ENCODE data around the gene MYBPHL. TPM values are rescaled to one million over a fixed set of nuclear protein-coding genes. Genes with fewer than 3 reads are reported as not detected.

The MYBPHL gene
- total and polyA plus RNA-seq, 2 experiments from 2014 or later, result 3.6 to 7.4 TPM

DNA sequence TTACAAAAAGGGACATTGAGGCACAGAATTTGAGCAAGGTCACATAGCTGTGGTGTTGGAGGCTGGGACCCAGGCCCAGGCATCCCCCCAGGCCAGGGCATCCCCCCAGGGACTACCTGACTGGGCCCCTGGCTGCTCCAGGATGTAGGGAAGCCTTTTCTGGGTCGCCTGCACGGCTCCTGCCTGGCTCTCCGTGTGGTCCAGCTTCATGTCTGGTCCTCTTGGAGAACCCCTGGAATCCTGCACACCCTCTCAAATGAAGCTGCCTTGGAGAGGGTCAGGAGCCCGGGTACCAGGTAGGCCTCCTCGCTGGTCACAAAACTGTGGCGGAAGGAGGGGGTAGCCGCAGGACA is 58.4 kb downstream of the MYBPHL start:
- Histone ChIP-seq H3K4me1 (ENCODE audit: insufficient read depth) (peaks cover 5% of the 10 kb centered on the region), H3K36me3 (replicated peaks; ENCODE audit: insufficient read depth, low read depth) (no peaks in the 10 kb centered on the region), H3K27ac (no peak overlapping the region), H3K79me2 (no peaks in the 10 kb centered on the region), H3K4me3 (no peak overlapping the region), H3K4me2 (no peak overlapping the region), H2AFZ (no peak overlapping the region), H3K27me3 (no peaks in the 10 kb centered on the region), H4K20me1 (ENCODE audit: insufficient read depth, poor library complexity, severe bottlenecking) (no peaks in the 10 kb centered on the region), H3K9me2 (replicated peaks; ENCODE audit: insufficient read depth) (no peaks in the 10 kb centered on the region), H3K9me3 (ENCODE audit: low read depth) (no peaks in the 10 kb centered on the region)
- no peak for DNase-seq (ENCODE audit: low spot score)
- TF ChIP-seq EZH2 (IDR thresholded peaks at IDR 0.05; ENCODE audit: borderline replicate concordance) (no peak), CTCF (IDR thresholded peaks at IDR 0.05; ENCODE audit: poor library complexity) (no peak), EZH2phosphoT487 (IDR thresholded peaks at IDR 0.05; ENCODE audit: low read depth, severe bottlenecking, unreplicated experiment) (no peak)
- WGBS (ENCODE audit: low lambda C conversion rate, missing lambda C conversion rate), result 91% methylated on average over 7 of the region's 7 CpGs

DNA sequence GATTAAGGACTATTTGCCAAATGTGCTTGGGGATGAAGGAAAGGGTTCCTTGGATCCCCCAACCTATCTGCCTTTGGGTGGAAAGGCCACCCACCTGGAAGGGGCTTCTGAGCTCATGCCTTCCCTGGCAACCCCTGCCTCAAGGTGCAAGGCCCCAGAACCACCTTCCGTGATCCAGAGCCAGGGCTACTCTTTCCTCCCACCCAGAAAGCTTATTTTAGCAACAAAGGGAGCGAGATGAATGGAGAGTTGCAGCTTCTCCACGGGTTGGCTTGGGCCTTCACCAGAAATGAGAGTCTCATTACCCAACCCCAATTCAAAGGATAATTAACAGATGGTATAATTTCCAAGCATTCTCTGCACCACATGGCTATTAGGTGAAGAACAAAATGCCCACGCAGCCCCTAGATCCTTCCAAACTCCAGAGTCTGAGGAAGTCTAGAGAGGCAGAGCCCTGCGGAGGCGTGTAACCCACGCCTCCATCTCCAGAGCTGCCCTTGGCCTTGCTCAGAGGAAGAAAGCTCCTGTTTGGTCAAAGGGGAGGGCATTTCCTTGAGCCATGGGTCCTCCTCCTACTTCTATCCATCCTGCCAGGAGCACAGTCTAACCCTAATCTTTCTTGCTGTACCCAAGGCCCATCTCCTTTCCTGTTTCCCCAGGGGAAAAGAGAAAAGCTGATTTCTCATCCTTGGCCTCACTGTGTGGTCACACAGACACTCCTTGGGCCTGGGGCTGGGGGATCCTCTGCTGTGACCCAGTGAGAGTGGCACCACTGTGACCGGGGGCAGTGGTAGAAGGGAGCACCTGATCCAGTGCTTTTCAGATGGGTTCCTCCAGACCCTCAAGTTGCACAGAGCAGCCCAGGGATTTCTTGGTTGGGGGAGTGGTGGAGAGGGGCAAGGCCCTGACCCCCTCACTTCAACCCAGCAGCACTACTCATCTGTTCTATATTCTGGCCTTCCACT is 59.1 kb downstream of the MYBPHL start:
- no peaks in the 10 kb centered on the region for H3K9me3 ChIP-seq (ENCODE audit: low read depth)
- no peak for DNase-seq (ENCODE audit: low spot score)
- H3K4me1 ChIP-seq (ENCODE audit: insufficient read depth), result peaks cover 5% of the 10 kb centered on the region
- WGBS (ENCODE audit: low lambda C conversion rate, missing lambda C conversion rate), result 85% methylated on average over 8 of the region's 8 CpGs
- H3K79me2 ChIP-seq, result no peaks in the 10 kb centered on the region
- no peaks in the 10 kb centered on the region for H3K36me3 ChIP-seq (replicated peaks; ENCODE audit: insufficient read depth, low read depth)
- H3K9me2 ChIP-seq (replicated peaks; ENCODE audit: insufficient read depth), result no peaks in the 10 kb centered on the region
- H3K4me2 ChIP-seq, result no peak overlapping the region
- H3K27ac ChIP-seq, result no peak overlapping the region
- no peaks in the 10 kb centered on the region for H4K20me1 ChIP-seq (ENCODE audit: insufficient read depth, poor library complexity, severe bottlenecking)
- no peak for TF ChIP-seq EZH2 (IDR thresholded peaks at IDR 0.05; ENCODE audit: borderline replicate concordance)
- H3K4me3 ChIP-seq, result no peak overlapping the region
- H3K27me3 ChIP-seq, result no peaks in the 10 kb centered on the region
- no peak overlapping the region for H2AFZ ChIP-seq

GRCh38 chr1:109246141-109246551 is 60.7 kb downstream of the MYBPHL start:
- peaks cover 11% of the 10 kb centered on the region for H3K4me1 ChIP-seq (ENCODE audit: insufficient read depth)
- H4K20me1 ChIP-seq (ENCODE audit: insufficient read depth, poor library complexity, severe bottlenecking), result no peaks in the 10 kb centered on the region
- WGBS (ENCODE audit: low lambda C conversion rate, missing lambda C conversion rate), result 91% methylated on average over 7 of the region's 7 CpGs
- H2AFZ ChIP-seq, result no peak overlapping the region
- H3K4me2 ChIP-seq, result no peak overlapping the region
- no peak for TF ChIP-seq EZH2phosphoT487 (IDR thresholded peaks at IDR 0.05; ENCODE audit: low read depth, severe bottlenecking, unreplicated experiment)
- TF ChIP-seq CTCF (IDR thresholded peaks at IDR 0.05; ENCODE audit: poor library complexity), result no peak
- no peak for TF ChIP-seq EZH2 (IDR thresholded peaks at IDR 0.05; ENCODE audit: borderline replicate concordance)
- no peak overlapping the region for H3K27ac ChIP-seq
- H3K9me3 ChIP-seq (ENCODE audit: low read depth), result no peaks in the 10 kb centered on the region
- no peaks in the 10 kb centered on the region for H3K36me3 ChIP-seq (replicated peaks; ENCODE audit: insufficient read depth, low read depth)
- no peak for DNase-seq (ENCODE audit: low spot score)
- H3K79me2 ChIP-seq, result no peaks in the 10 kb centered on the region
- H3K4me3 ChIP-seq, result no peak overlapping the region
- no peaks in the 10 kb centered on the region for H3K9me2 ChIP-seq (replicated peaks; ENCODE audit: insufficient read depth)
- H3K27me3 ChIP-seq, result no peaks in the 10 kb centered on the region

DNA sequence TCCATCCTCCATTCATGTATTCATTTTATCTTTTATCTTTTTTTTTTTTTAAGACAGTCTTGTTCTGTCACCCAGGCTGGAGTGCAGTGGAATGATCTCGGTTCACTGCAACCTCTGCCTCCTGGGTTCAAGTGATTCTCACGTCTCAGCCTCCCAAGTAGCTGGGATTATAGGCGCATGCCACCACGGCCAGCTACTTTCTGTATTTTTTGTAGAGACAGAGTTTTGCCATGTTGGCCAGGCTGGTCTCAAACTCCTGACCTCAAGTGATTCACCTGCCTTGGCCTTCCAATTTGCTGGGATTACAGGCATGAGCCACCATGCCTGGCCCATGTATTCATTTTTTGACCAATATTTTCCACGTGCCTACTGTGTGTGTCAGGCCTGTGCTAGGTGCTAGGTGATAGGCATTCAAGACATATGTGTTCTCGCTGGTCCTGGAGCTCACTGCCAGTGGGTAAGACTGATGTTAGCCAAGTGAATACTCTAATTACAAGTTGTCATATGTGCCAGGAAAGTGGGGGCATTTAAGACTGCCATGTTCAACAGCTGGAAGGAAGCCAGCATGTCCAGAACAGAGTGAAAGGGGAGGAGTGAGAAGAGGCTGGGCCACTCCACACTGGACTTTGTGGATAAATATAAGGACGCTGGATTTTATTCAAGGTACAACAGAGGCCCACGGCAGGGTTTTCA is 62.8 kb downstream of the MYBPHL start:
- TF ChIP-seq EZH2 (IDR thresholded peaks at IDR 0.05; ENCODE audit: borderline replicate concordance), result no peak
- no peak for TF ChIP-seq EZH2phosphoT487 (IDR thresholded peaks at IDR 0.05; ENCODE audit: low read depth, severe bottlenecking, unreplicated experiment)
- TF ChIP-seq CTCF (IDR thresholded peaks at IDR 0.05; ENCODE audit: poor library complexity), result no peak
- H3K4me2 ChIP-seq, result no peak overlapping the region
- H4K20me1 ChIP-seq (ENCODE audit: insufficient read depth, poor library complexity, severe bottlenecking), result no peaks in the 10 kb centered on the region
- no peaks in the 10 kb centered on the region for H3K79me2 ChIP-seq
- no peaks in the 10 kb centered on the region for H3K9me3 ChIP-seq (ENCODE audit: low read depth)
- no peak overlapping the region for H3K4me3 ChIP-seq
- H3K4me1 ChIP-seq (ENCODE audit: insufficient read depth), result peaks cover 15% of the 10 kb centered on the region
- WGBS (ENCODE audit: low lambda C conversion rate, missing lambda C conversion rate), result 91% methylated on average over 8 of the region's 8 CpGs
- H2AFZ ChIP-seq, result no peak overlapping the region
- no peaks in the 10 kb centered on the region for H3K9me2 ChIP-seq (replicated peaks; ENCODE audit: insufficient read depth)
- H3K36me3 ChIP-seq (replicated peaks; ENCODE audit: insufficient read depth, low read depth), result no peaks in the 10 kb centered on the region
- no peak for DNase-seq (ENCODE audit: low spot score)
- no peak overlapping the region for H3K27ac ChIP-seq
- H3K27me3 ChIP-seq, result no peaks in the 10 kb centered on the region

Measured in hepatocyte (in vitro differentiated cells).